Esophagus squamous epithelium (tissue), 4 donors: ENCODE results near the gene RBM47.

Source experiments
- CTCF ChIP-seq, 6 experiments: fragments of 450-650 bp in 4 of 6; fragments of 200-600 bp in 2 of 6; sonication (generic) in 2 of 6; IDR thresholded peaks; one replicate each; pipeline ENCODE4 v1.5.1; 2016 to 2019; ENCODE audit warnings: antibody characterized with exemption in 6 of 6, mild to moderate bottlenecking in 4 of 6, moderate library complexity in 4 of 6
- POLR2A ChIP-seq, 4 donors: fragments of 450-650 bp; IDR thresholded peaks; one replicate each; pipeline ENCODE4 v1.6.1; 2017; ENCODE audit warnings: antibody characterized with exemption in 4 of 4, mild to moderate bottlenecking in 4 of 4, moderate library complexity in 3 of 4

- no peak for TF ChIP-seq CTCF (IDR thresholded peaks at IDR 0.05)
- no peak for TF ChIP-seq POLR2A (IDR thresholded peaks at IDR 0.05)
Observed at GRCh38 chr4:40585201-40585799, 44.4 kb downstream of the RBM47 start.
